Left kidney (tissue), 2 donors: ENCODE data around the gene RFX4. TPM values are rescaled to one million over a fixed set of nuclear protein-coding genes. Genes with fewer than 3 reads are reported as not detected.

Experiments used
- DNase-seq: peaks from one replicate; pipeline ENCODE4 v3.0.0-alpha.2; 2013
- polyA plus RNA-seq: library from polyadenylated mRNA; unstranded; fragments of 120-200 nt; gene quantifications from one replicate; pipeline ENCODE4 v1.2.1, GENCODE V29; 2013; ENCODE audit not compliant: insufficient read length

The RFX4 gene
- polyA plus RNA-seq, 1 donor, result 0.20 TPM

GRCh38 chr12:106729611-106730010 lies 146.8 kb downstream of the RFX4 start:
- DNase-seq, result peak; percentile 30

- DNase-seq, result no peak
These were observed 150.1 kb downstream of the RFX4 start for GRCh38 chr12:106732890-106733289.

GRCh38 chr12:106733660-106734059 lies 150.9 kb downstream of the RFX4 start:
- DNase-seq, result no peak

GRCh38 chr12:106736051-106736957 lies 153.5 kb downstream of the RFX4 start:
- DNase-seq, result no peak

- no peak for DNase-seq
These were observed 156.5 kb downstream of the RFX4 start for GRCh38 chr12:106739318-106739717.

- no peak for DNase-seq
These were observed 157.2 kb downstream of the RFX4 start for GRCh38 chr12:106739815-106740530.

- DNase-seq, result no peak
These were observed 158.0 kb downstream of the RFX4 start for GRCh38 chr12:106740818-106741217.

GRCh38 chr12:106741247-106741646 lies 158.4 kb downstream of the RFX4 start:
- DNase-seq, result no peak

- no peak for DNase-seq
These were observed 160.6 kb downstream of the RFX4 start for GRCh38 chr12:106743270-106743988.

- DNase-seq, result no peak
These were observed 161.8 kb downstream of the RFX4 start for GRCh38 chr12:106744600-106744999.

- no peak for DNase-seq
These were observed 162.5 kb downstream of the RFX4 start for GRCh38 chr12:106745181-106745745.

- no peak for DNase-seq
These were observed 165.2 kb downstream of the RFX4 start for GRCh38 chr12:106747973-106748436.

GRCh38 chr12:106750524-106750923 lies 167.7 kb downstream of the RFX4 start:
- DNase-seq, result no peak

- DNase-seq, result no peak
These were observed 170.7 kb downstream of the RFX4 start for GRCh38 chr12:106753526-106753925.

- no peak for DNase-seq
These were observed 171.5 kb downstream of the RFX4 start for GRCh38 chr12:106754331-106754730.

- DNase-seq, result no peak
These were observed 175.0 kb downstream of the RFX4 start for GRCh38 chr12:106757623-106758348.

GRCh38 chr12:106758349-106759110 lies 175.7 kb downstream of the RFX4 start:
- no peak for DNase-seq

GRCh38 chr12:106759526-106760183 lies 176.9 kb downstream of the RFX4 start:
- no peak for DNase-seq

GRCh38 chr12:106760184-106760531 lies 177.4 kb downstream of the RFX4 start:
- no peak for DNase-seq

GRCh38 chr12:106764220-106764619 lies 181.4 kb downstream of the RFX4 start:
- no peak for DNase-seq
